NCI-H1694 (cell line): ENCODE measurements around the gene WDR5.
"Not testable (repeated sequence)": the region's sequence is repeated elsewhere in the genome, so short reads cannot be mapped to it uniquely, and the experiment has no call there.

Source experiments
- DNase-seq: peaks from one replicate; lab custom pipeline; 2025; lab: John Stamatoyannopoulos, UW

WDR5 gene

DNA sequence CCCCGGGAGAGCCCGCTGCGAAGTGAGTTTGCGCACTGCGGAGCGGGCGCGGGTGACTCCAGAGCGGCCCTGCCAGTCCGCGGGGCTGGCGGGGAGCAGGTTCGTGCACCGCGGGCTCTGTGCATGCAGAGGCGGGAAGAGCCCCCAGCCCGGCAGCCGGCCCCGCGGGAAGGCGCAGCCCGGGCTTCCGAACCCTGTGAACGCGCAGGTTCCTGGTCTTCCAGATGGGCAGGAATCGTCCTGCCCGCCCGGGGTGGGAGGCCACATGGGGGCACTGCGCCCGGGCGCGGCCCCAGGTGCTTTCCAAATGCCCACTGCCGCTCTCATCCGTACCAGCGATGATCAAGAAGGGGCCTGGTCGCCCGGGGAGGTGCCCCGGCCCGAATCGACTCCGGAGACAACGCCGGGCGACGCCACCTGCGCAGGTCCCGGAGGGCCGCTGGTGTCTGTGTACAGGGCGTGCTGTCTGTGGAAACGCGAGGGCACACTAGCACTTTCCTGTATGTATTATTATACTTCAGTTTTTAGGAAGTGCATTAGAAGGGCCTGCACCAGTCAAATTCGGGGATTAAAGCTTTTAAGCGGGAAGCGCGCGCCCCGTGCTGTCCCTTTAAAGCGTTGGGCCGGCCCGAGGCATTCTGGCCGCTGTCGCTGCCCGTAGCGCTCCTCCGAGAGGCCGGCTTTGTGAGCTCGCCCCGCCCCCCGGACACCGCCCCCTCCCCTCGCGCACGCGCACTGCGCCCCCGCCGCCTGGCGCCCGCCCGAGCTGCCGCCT is at the start of gene WDR5:
TSS of gene WDR5 (plus strand) at position 740 of the 775 bp plus-strand sequence. CDS start 3,796 bp downstream, outside the sequence.
- DNase-seq, result peak; percentile 67

- no peak for DNase-seq
Observed at GRCh38 chr9:134088063-134088725, 47.7 kb upstream of the WDR5 start.

- no peak for DNase-seq
Observed at GRCh38 chr9:134089972-134090371, 45.9 kb upstream of the WDR5 start.

- peak; percentile 58 for DNase-seq
Observed at GRCh38 chr9:134099123-134099761, 36.6 kb upstream of the WDR5 start.

- no peak for DNase-seq
Observed at GRCh38 chr9:134100040-134100439, 35.8 kb upstream of the WDR5 start.

DNA sequence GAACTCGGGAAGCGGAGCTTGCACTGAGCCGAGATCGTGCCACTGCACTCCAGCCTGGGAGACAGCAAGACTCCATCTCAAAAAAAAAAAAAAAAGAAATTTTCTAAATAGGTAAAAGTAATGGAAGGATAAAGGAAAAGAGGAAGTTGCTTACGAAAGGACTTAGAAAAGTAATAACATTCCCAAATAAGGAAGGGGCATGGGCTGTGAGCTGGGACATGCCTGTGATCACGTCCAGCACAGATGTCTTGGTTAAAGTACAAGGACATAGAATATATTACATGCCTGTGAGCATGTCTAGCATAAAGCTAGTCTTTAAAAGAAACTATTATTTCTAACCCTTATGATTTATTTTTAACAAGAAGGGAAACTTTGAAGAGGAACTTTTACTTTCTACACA is 34.7 kb upstream of the WDR5 start:
- not testable (repeated sequence) for DNase-seq

DNA sequence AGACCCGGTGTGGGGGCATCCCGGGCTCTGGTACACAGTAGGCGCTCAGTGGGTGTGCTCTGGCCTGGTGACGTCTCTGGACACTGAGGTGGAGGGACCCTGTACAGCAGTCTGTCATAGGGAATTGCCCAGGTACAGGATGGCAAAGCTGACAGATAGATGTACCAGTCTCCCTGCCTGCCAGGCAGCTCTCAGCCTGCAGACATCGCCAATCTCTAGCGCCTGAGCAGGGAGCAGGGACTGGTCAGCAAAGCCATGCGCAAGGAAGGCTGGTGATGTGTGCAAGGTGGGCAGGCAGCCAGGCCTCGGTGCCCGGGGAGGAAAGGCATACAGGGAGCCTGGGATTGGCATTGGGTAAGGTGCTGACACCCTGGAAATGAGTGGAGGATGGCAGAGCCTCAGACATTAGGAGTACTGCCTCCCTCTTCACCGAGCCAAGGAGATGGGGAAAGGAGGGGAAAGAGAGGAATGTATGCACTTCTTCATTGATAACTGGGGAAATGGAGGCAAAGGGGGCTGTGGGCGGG is 34.2 kb upstream of the WDR5 start:
- no peak for DNase-seq

GRCh38 chr9:134103391-134103998 is 32.4 kb upstream of the WDR5 start:
- DNase-seq, result no peak

DNA sequence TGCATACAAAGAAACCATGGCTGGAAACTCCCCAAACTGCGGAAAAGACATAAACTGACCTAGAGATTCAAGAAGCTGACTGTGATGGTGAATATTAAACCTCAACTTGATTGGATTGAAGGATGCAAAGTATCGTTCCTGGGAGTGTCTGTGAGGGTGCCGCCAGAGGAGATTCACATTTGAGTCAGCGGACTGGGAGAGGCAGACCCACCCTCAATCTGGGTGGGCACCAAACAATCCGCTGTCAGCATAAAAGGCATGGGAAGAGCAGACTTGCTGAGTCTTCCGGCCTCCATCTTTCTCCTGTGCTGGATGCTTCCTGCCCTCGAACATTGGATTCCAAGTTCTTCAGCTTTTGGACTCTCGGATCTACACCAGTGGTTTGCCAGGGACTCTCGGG is 24.8 kb upstream of the WDR5 start:
- DNase-seq, result no peak

- DNase-seq, result no peak
Observed at GRCh38 chr9:134112561-134112960, 23.3 kb upstream of the WDR5 start.

- not testable (repeated sequence) for DNase-seq
Observed at GRCh38 chr9:134118972-134119371, 16.9 kb upstream of the WDR5 start.

DNA sequence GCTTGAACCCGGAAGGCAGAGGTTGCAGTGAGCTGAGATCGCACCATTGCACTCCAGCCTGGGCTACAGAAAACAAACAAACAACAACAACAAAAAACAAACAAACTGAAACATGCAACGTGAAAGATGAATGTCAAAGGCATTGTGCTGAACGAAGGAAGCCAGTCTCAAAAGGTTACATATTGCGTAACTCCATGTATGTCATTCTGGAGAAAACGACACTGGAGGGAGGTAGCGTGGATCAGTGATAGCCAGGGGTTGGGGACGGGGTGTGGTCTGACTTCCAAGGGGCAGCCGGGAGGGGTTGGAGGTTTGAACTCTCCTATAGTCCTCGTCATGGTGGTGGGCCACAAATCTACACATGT is 12.1 kb upstream of the WDR5 start:
- DNase-seq, result no peak

DNA sequence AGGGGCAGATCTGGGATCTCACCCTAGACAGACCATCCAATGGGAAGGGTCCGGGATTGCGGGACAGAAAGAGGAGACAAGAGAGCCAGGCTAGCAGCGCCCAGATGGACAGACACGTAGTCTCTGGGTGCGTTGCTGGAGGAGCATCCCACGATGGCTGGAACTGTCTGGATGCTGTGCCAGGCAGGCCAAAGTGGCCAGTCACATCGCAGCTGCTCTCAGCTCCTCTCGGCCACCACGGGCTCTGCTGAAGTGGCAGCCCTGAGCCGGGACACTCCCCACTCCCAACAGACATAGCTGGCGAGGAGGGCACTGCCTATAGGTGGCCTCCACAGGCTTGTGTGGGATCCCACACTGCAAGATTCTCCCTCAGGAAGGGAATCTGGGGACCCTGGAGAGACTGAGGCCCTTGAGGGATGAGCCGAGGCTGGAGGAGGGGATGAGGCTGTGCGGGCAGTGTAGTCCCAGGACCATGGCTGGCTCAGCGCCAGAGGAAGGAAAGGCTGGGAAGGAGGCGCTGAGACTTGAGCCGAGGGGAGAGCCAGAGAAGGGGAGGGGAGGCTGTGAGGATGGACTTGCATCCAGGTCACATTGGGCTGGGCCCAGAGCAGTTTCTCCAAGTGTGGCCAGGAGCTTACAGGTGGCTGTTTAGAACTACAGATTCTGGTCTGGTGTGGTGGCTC is 10.3 kb upstream of the WDR5 start:
- DNase-seq, result no peak

DNA sequence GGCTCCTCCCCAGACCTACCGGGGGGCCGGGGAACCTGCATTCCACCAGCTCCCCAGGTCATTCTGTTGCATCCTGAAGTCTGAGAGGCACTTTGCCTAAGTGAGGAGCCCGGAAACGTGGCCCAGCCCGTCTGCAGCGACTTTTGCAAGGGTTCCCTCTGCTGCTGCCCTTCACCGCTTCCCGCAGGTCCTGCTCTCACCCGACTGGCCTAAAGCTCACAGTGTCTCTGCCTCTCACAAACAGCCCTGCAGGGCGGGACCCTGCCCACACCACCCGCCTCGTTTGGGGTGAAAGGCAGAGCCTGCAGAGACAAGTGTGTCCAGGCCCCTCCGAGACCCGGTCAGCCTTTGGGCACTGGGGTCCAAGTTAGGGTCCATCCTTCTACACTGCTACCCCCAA is 9.5 kb upstream of the WDR5 start:
- no peak for DNase-seq

GRCh38 chr9:134127065-134127580 is 8.8 kb upstream of the WDR5 start:
- DNase-seq, result no peak

DNA sequence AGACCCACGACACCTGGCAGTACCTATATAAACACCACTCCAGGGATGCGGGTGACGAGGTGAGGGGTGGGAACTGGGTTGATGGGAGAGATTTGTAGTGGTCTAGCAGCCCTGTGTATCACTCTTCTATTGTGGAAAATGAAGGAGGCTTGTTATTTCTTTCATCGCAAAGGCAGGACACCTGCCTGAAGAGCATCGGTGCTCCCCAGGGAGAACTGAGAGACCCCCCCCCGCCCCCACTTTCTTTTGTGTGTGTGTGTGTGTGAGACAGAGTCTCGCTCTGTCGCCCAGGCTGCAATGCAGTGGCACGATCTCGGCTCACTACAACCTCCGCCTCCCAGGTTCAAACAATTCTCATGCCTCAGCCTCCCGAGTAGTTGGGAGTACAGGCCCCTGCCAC is 8.3 kb upstream of the WDR5 start:
- DNase-seq, result no peak

GRCh38 chr9:134128727-134129679 is 6.9 kb upstream of the WDR5 start:
- no peak for DNase-seq

DNA sequence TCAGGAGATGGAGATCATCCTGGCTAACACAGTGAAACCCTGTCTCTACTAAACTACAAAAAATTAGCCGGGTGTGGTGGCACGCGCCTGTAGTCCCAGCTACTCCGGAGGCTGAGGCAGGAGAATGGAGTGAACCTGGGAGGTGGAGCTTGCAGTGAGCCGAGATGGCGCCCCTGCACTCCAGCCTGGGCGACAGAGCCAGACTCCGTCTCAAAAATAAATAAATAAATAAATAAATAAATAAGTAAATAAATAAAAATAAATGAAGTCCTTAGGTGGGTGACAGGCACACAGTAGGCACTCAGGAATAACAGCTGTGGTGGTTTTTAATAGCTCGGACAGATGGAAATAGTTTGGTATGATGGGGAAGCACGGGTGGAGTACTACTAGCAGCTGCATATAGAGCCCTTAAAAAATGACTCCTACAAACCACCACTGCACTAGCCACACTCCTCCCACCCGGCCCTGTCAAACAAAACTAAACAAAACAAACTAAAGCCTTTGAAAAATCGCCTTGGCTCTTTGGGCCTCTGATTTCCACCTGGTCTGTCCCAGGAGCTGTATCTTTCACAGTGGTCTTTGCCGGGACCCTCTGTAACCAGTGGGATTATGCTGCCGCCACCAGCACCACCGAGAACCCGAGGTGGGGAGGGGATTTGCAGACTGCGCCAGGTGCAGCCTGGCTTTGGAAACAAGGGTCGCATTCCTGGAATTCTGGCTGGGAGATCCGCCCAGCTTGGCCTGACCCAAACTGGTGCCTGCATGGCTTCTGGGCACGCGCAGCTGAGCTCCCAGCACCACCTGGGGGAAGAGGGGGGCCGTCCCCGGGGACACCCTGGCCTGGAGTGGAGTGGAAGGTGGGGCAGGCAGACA is 5.1 kb upstream of the WDR5 start:
- DNase-seq, result no peak

GRCh38 chr9:134131471-134132207 is 4.2 kb upstream of the WDR5 start:
- DNase-seq, result no peak
